ENCODE measurements around the gene SETD3.

SETD3 gene

DNA sequence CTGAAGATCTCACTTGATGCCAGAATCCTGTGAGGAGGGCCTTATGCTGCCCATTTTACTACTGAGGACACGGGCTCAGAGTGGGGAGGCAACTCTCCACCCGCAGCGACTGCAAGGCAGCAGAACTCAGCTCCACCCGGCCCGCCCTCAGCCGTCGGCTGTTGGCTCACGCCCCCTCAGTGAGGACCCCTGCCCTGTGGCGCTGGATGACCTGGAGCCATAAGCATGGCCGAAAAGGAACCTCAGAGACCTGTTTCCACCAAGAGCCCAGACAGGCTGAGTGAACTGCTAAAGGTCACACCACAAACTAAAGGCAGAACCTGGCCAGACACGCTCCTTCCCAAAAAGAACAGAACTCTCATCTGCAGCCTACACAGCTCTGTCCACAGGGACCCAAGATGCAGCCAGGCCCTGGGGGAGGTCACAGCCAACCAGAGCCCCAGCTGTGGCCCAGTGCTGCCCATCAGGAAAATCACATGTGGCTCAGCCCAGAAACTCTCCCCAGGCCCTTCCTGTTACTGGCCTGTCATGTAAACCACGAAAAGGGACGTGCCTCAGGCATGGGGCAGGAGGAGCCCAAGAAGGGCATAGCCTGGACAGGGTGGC is 33.4 kb upstream of the SETD3 start:
- no peaks in the 10 kb centered on the region for H3F3A ChIP-seq (ENCODE audit: insufficient read depth, low read length)
- no peaks in the 10 kb centered on the region for H4K20me1 ChIP-seq (ENCODE audit: insufficient read depth, low read length)
- H3K9ac ChIP-seq (ENCODE audit: low read length): no peak overlapping the region
- no peaks in the 10 kb centered on the region for H3K4me1 ChIP-seq (ENCODE audit: insufficient read depth, low read length, severe bottlenecking)
- no peak overlapping the region for H3K4me2 ChIP-seq (ENCODE audit: low read length)
- H3K9me3 ChIP-seq (ENCODE audit: low read length): no peaks in the 10 kb centered on the region
- no peaks in the 10 kb centered on the region for H3K9me2 ChIP-seq (ENCODE audit: low read depth, low read length)
- H3K27ac ChIP-seq (ENCODE audit: low read depth, low read length, poor library complexity, severe bottlenecking): no peak overlapping the region
- H3K79me2 ChIP-seq (ENCODE audit: insufficient read depth, low read length): no peaks in the 10 kb centered on the region
- no peaks in the 10 kb centered on the region for H3K27me3 ChIP-seq (ENCODE audit: insufficient read depth, low read length)
- H2AFZ ChIP-seq (ENCODE audit: low read length): no peak overlapping the region
- no peak for TF ChIP-seq EZH2 (IDR thresholded peaks at IDR 0.05; ENCODE audit: borderline replicate concordance, low read length)
- TF ChIP-seq, protein P1, sequence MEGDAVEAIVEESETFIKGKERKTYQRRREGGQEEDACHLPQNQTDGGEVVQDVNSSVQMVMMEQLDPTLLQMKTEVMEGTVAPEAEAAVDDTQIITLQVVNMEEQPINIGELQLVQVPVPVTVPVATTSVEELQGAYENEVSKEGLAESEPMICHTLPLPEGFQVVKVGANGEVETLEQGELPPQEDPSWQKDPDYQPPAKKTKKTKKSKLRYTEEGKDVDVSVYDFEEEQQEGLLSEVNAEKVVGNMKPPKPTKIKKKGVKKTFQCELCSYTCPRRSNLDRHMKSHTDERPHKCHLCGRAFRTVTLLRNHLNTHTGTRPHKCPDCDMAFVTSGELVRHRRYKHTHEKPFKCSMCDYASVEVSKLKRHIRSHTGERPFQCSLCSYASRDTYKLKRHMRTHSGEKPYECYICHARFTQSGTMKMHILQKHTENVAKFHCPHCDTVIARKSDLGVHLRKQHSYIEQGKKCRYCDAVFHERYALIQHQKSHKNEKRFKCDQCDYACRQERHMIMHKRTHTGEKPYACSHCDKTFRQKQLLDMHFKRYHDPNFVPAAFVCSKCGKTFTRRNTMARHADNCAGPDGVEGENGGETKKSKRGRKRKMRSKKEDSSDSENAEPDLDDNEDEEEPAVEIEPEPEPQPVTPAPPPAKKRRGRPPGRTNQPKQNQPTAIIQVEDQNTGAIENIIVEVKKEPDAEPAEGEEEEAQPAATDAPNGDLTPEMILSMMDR (IDR thresholded peaks at IDR 0.05; ENCODE audit: low read length): no peak
- peaks cover 9% of the 10 kb centered on the region for H3K36me3 ChIP-seq (ENCODE audit: insufficient read depth, low read length)
- H3K4me3 ChIP-seq (ENCODE audit: low read depth, low read length, poor library complexity, severe bottlenecking): no peak overlapping the region

DNA sequence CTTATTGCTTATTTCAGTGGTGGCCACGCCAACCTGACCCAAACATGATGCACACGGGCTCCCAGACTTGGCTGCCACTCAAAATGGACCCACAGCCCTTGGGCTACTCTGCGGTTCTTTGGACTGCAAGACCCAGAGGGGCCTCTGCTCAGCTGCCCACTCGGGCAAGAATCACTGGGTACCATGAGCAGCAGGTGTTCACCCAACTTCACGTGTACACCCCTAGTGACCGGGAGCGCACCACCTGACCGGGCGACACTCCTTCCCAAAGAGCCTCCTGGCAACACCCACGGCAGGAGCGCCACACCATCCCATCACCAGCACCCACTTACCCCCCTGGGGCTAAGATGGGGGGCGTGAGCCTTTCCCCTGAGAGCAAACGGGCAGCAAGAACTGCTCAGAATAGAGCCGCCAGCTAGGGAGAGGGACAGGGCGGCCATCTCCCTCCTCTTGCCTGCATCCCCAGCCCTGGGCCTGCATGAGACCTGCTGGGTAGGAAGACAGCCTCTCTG is 32.6 kb upstream of the SETD3 start:
- Histone ChIP-seq H3K36me3 (ENCODE audit: insufficient read depth, low read length) (peaks cover 17% of the 10 kb centered on the region), H3K9me3 (ENCODE audit: low read length) (no peaks in the 10 kb centered on the region), H3K27ac (ENCODE audit: low read depth, low read length, poor library complexity, severe bottlenecking) (no peak overlapping the region), H2AFZ (ENCODE audit: low read length) (no peak overlapping the region), H3K27me3 (ENCODE audit: insufficient read depth, low read length) (no peaks in the 10 kb centered on the region), H3F3A (ENCODE audit: insufficient read depth, low read length) (no peaks in the 10 kb centered on the region), H3K9me2 (ENCODE audit: low read depth, low read length) (no peaks in the 10 kb centered on the region), H3K9ac (ENCODE audit: low read length) (no peak overlapping the region), H3K4me3 (ENCODE audit: low read depth, low read length, poor library complexity, severe bottlenecking) (no peak overlapping the region), H3K4me1 (ENCODE audit: insufficient read depth, low read length, severe bottlenecking) (no peaks in the 10 kb centered on the region), H3K79me2 (ENCODE audit: insufficient read depth, low read length) (no peaks in the 10 kb centered on the region), H3K4me2 (ENCODE audit: low read length) (no peak overlapping the region), H4K20me1 (ENCODE audit: insufficient read depth, low read length) (no peaks in the 10 kb centered on the region)
- TF ChIP-seq EZH2 (IDR thresholded peaks at IDR 0.05; ENCODE audit: borderline replicate concordance, low read length): no peak
- TF ChIP-seq, protein P1 (IDR thresholded peaks at IDR 0.05; ENCODE audit: low read length): no peak

DNA sequence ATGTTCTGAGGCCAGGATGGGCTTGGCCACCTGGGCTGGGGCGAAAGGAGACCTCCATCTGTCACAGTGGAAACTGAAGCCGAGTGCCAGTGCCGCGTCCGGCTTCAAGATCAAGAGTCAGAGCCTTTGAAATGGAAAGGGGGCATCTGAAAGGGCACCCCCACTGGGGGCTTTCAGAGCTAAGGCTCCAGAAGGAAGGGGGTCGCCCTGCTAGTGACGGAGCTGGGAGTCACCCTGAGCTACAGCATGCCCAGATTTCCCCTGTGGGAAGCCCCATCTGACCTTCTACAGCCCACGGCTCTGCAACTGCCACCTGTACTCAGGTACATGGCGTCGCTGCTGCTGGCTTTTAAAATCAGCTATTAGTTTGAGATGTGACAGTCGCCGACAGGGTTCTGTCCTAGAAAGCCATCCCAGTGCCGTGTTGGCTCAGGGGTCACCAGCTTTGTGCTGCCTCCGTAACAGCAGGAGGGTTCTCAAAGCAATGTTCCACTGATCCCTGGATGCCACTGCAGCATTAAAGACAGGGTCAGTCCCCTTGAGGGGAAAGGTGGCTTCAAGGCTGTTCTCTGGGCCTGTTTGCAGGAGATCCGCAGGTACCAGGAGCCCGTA is 32.0 kb upstream of the SETD3 start:
- Histone ChIP-seq H3K4me3 (ENCODE audit: low read depth, low read length, poor library complexity, severe bottlenecking) (no peak overlapping the region), H3K27ac (ENCODE audit: low read depth, low read length, poor library complexity, severe bottlenecking) (no peak overlapping the region), H3K4me2 (ENCODE audit: low read length) (no peak overlapping the region), H3K79me2 (ENCODE audit: insufficient read depth, low read length) (no peaks in the 10 kb centered on the region), H2AFZ (ENCODE audit: low read length) (no peak overlapping the region), H3K4me1 (ENCODE audit: insufficient read depth, low read length, severe bottlenecking) (no peaks in the 10 kb centered on the region), H3K36me3 (ENCODE audit: insufficient read depth, low read length) (peaks cover 22% of the 10 kb centered on the region), H3K27me3 (ENCODE audit: insufficient read depth, low read length) (no peaks in the 10 kb centered on the region), H3K9me3 (ENCODE audit: low read length) (no peaks in the 10 kb centered on the region), H4K20me1 (ENCODE audit: insufficient read depth, low read length) (no peaks in the 10 kb centered on the region), H3F3A (ENCODE audit: insufficient read depth, low read length) (no peaks in the 10 kb centered on the region), H3K9ac (ENCODE audit: low read length) (no peak overlapping the region), H3K9me2 (ENCODE audit: low read depth, low read length) (no peaks in the 10 kb centered on the region)
- TF ChIP-seq, protein P1 (IDR thresholded peaks at IDR 0.05; ENCODE audit: low read length): no peak
- TF ChIP-seq EZH2 (IDR thresholded peaks at IDR 0.05; ENCODE audit: borderline replicate concordance, low read length): no peak

All from OCI-LY1 (cell line).